Esophagus muscularis mucosa (tissue), 3 donors: Measurements from ENCODE around the gene RBM12.

Experiments used
- POLR2A ChIP-seq: fragments of 450-650 bp; IDR thresholded peaks from one replicate; pipeline ENCODE4 v1.6.1; 2017; ENCODE audit warnings: antibody characterized with exemption, moderate library complexity, mild to moderate bottlenecking, low read depth
- TF ChIP-seq, protein P1 (sequence below), 3 experiments: fragments of 200-600 bp in 2 of 3; fragments of 450-650 bp in 1 of 3; sonication (generic) in 2 of 3; IDR thresholded peaks; one replicate each; pipeline ENCODE4 v1.5.1; 2017 to 2019; ENCODE audit warnings: antibody characterized with exemption in 3 of 3, mild to moderate bottlenecking in 2 of 3, moderate library complexity in 1 of 3

DNA sequence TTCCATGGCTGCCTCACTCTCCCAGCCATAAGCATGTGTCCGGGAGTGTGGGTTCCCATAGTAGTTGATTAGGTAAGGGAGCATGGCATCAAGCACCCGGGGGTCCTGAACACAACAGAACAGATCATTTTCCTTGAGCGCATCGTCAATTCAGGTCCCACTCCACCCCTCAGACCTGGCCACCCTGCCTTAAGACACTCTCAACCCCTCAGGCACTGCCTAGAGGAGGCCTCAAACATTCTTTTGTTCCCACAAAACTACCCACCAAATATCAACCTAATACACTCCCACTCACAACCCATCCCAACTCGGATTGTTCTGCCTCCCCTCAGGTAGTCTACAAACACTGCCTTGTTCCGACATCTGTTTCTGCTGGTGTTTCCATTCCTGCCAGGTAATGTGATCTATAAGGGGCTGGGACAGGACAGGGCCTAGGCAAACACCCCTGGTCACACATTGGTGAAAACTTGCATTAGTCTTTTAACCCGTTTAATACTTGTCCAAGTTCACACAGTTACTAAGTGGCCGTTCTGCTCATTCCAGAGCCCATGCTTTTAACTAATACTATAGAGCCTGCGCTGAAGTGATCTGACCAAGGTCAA is 33.1 kb upstream of the RBM12 start:
- no peak for TF ChIP-seq POLR2A
- TF ChIP-seq, protein P1, sequence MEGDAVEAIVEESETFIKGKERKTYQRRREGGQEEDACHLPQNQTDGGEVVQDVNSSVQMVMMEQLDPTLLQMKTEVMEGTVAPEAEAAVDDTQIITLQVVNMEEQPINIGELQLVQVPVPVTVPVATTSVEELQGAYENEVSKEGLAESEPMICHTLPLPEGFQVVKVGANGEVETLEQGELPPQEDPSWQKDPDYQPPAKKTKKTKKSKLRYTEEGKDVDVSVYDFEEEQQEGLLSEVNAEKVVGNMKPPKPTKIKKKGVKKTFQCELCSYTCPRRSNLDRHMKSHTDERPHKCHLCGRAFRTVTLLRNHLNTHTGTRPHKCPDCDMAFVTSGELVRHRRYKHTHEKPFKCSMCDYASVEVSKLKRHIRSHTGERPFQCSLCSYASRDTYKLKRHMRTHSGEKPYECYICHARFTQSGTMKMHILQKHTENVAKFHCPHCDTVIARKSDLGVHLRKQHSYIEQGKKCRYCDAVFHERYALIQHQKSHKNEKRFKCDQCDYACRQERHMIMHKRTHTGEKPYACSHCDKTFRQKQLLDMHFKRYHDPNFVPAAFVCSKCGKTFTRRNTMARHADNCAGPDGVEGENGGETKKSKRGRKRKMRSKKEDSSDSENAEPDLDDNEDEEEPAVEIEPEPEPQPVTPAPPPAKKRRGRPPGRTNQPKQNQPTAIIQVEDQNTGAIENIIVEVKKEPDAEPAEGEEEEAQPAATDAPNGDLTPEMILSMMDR (IDR thresholded peaks at IDR 0.05), result no peak
